Osteocyte (in vitro differentiated cells): ENCODE results near the gene WDCP. TPM values are rescaled to one million over a fixed set of nuclear protein-coding genes. Genes with fewer than 3 reads are reported as not detected.

Experiments
- DNase-seq: peaks from one replicate; pipeline ENCODE4 v3.0.0; 2021; ENCODE audit warnings: mixed read lengths; ENCODE audit not compliant: unreplicated experiment; ENCODE audit errors: extremely low spot score
- H3K27ac Mint-ChIP-seq: one replicate; pipeline ENCODE4 v1.8.0; 2021; ENCODE audit warnings: mild to moderate bottlenecking, mixed read lengths; ENCODE audit not compliant: unreplicated experiment
- H3K27me3 Mint-ChIP-seq: one replicate; pipeline ENCODE4 v1.8.0; 2021; ENCODE audit warnings: mixed read lengths; ENCODE audit not compliant: unreplicated experiment
- H3K36me3 Mint-ChIP-seq: one replicate; pipeline ENCODE4 v1.8.0; 2021; ENCODE audit warnings: mixed read lengths; ENCODE audit not compliant: unreplicated experiment
- H3K4me1 Mint-ChIP-seq: one replicate; pipeline ENCODE4 v1.8.0; 2021; ENCODE audit warnings: mixed read lengths; ENCODE audit not compliant: unreplicated experiment
- H3K4me3 Mint-ChIP-seq: one replicate; pipeline ENCODE4 v1.8.0; 2021; ENCODE audit warnings: mild to moderate bottlenecking, moderate library complexity, mixed read lengths; ENCODE audit not compliant: unreplicated experiment
- H3K9me3 Mint-ChIP-seq: one replicate; pipeline ENCODE4 v1.8.0; 2021; ENCODE audit warnings: mixed read lengths; ENCODE audit not compliant: unreplicated experiment
- CTCF ChIP-seq: fragments of 200-600 bp; sonication (generic); IDR thresholded peaks from 2 replicates; pipeline ENCODE4 v1.5.0; 2021; ENCODE audit warnings: antibody characterized with exemption, mild to moderate bottlenecking, moderate library complexity
- total RNA-seq: library from RNA; stranded (reverse); gene quantifications from 2 replicates; pipeline ENCODE4 v1.2.1, GENCODE V29; 2021

WDCP gene
- total RNA-seq, 1 donor from 2014 or later: 9.6 TPM

DNA sequence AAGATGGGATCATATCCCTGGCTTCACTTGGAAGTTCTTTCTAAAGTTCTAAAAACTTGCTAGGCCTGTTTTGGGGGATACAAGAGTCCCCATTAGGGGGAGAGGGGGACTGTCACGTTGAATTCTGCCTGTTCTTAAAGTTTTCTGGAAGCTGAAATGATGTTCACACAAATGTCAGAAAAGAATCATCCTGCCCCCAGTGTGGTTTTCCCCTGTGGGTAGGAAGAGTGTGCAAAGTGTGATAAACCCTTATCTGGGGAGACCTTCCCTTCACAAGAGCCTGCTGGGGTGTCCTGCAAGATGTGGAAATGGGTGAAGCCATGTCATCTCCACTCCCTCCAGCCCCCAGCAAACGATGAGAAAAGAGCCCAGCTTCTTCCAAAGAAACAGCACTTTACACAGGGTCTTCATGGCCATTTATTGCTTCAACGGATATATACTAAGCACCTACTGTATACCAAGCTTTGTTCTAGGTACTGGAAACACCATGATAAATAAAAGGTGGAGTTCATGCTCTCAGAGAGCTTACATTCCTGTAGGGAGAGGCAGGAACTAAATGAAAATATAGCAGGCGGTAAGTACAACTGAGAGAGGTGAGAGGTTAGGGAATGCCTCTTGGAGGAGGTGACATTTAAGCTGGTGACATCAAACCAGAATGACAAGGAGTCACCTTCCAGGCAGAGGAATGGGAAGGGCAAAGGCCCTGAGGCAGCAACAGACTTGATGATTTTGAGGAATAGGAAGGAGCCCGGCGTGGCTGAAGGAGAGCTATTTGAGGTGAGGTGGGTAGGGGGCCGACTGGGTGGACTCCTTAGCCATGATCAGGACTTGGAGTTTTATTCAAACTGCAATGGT lies 35.7 kb downstream of the WDCP start:
- Mint-ChIP-seq H3K4me1 (peaks cover 23% of the 10 kb centered on the region), H3K27me3 (no peaks in the 10 kb centered on the region), H3K9me3 (no peaks in the 10 kb centered on the region)

GRCh38 chr2:24010477-24011249 lies 36.5 kb downstream of the WDCP start:
- Mint-ChIP-seq H3K9me3 (no peaks in the 10 kb centered on the region), H3K27ac (no peak overlapping the region), H3K36me3 (no peaks in the 10 kb centered on the region), H3K27me3 (no peaks in the 10 kb centered on the region), H3K4me3 (no peak overlapping the region), H3K4me1 (peaks cover 15% of the 10 kb centered on the region)
- no peak for DNase-seq
- TF ChIP-seq CTCF: no peak

More for the DNA sequence above, 35.7 kb downstream of the WDCP start:
- TF ChIP-seq CTCF: no peak
- DNase-seq: no peak
- Mint-ChIP-seq H3K4me3 (no peak overlapping the region), H3K27ac (no peak overlapping the region), H3K36me3 (no peaks in the 10 kb centered on the region)

DNA sequence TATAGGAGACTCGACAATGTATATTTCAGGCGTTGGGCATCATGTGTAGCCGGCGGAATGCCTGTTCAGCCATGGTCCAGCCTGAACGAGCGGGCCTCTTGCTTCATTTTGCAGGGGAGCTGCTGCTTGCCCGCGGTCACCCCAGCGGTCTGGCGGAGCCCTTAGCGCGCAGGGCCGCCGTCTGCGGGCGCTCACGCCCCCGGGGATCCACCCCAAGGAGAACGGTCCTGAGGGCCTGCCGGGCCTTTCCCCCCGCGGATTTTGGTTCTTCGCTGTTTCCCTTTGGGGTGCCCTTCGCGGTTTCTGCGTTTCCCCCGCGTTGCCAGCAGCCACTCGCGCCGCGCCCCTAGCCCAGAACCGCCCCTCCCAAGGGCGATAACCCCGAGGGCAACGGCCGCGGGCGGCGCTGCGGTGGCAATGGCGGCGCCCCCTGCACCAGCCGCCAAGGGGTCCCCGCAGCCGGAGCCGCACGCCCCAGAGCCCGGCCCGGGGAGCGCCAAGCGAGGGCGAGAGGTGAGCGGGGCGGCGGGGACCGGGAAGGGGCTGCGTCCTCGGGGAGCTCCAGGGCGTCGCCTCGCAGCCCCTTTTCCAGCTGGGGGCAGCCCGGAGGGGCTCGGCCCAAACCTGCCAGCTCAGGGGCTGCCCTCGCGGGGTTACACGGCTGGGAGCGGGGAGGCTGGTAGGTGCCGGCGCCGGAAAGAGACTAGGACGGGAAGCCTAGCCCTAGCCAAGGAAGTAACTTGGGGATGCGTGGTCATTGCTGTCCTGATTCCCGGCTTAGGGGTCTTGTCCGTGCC lies 37.3 kb downstream of the WDCP start, which contains the start of gene MFSD2B:
TSS of gene MFSD2B (plus strand) at position 406 of the 797 bp plus-strand sequence. CDS start at position 418, 12 bp downstream.
- peaks cover 12% of the 10 kb centered on the region for H3K4me1 Mint-ChIP-seq
- no peaks in the 10 kb centered on the region for H3K36me3 Mint-ChIP-seq
- H3K4me3 Mint-ChIP-seq: no peak within 1 kb of the TSS
- no peaks in the 10 kb centered on the region for H3K9me3 Mint-ChIP-seq
- TF ChIP-seq CTCF: no peak
- DNase-seq: no peak
- H3K27ac Mint-ChIP-seq: no peak within 1 kb of the TSS
- no peaks in the 10 kb centered on the region for H3K27me3 Mint-ChIP-seq

- H3K4me1 Mint-ChIP-seq: peaks cover 9% of the 10 kb centered on the region
- no peak for DNase-seq
- no peaks in the 10 kb centered on the region for H3K36me3 Mint-ChIP-seq
- H3K27me3 Mint-ChIP-seq: no peaks in the 10 kb centered on the region
- TF ChIP-seq CTCF: no peak
- no peak overlapping the region for H3K27ac Mint-ChIP-seq
- H3K4me3 Mint-ChIP-seq: no peak overlapping the region
- H3K9me3 Mint-ChIP-seq: no peaks in the 10 kb centered on the region
Measured at GRCh38 chr2:24009367-24009679, 37.9 kb downstream of the WDCP start.
